A673 (cell line): ENCODE measurements around the gene PHACTR2.

Experiments used
- CTCF ChIP-seq: fragments of 300-800, 200-600 bp; sonication (generic); conservative IDR thresholded peaks from 2 replicates; pipeline ENCODE4 v1.5.1; 2017; ENCODE audit warnings: low read depth, mild to moderate bottlenecking, antibody characterized with exemption, low read length, moderate library complexity, mixed read lengths
- EZH2 ChIP-seq: fragments of 200-600 bp; sonication (generic); IDR thresholded peaks from 2 replicates; pipeline ENCODE4 v1.6.1; 2017; ENCODE audit warnings: borderline replicate concordance, low read depth, mild to moderate bottlenecking, mixed read lengths, antibody characterized with exemption, low read length; ENCODE audit not compliant: poor library complexity, severe bottlenecking

GRCh38 chr6:143843677-143843999 is 165.9 kb downstream of the PHACTR2 start:
- TF ChIP-seq CTCF (no peak), EZH2 (no peak)
